Measurements from ENCODE around the gene DIPK1B.

GRCh38 chr9:136673088-136673974, 39.0 kb upstream of the DIPK1B start:
- TF ChIP-seq POLR2A (IDR thresholded peaks at IDR 0.05) (no peak), CTCF (IDR thresholded peaks at IDR 0.05) (no peak), EP300 (IDR thresholded peaks at IDR 0.05) (no peak)
